AG04450 (cell line): ENCODE measurements around the gene SH2D3A. TPM values are rescaled to one million over a fixed set of nuclear protein-coding genes. Genes with fewer than 3 reads are reported as not detected.

Experiments
- CTCF ChIA-PET: fragments of 300-600, 350-600 bp; formaldehyde crosslinking; extraction: SDS; loops from one replicate; lab custom pipeline; 2022; ENCODE audit warnings: antibody characterized with exemption, inconsistent platforms; lab: Charles Lee
- POLR2A ChIA-PET: fragments of 350-600 bp; formaldehyde crosslinking; extraction: SDS; loops from one replicate; lab custom pipeline; 2021; ENCODE audit warnings: antibody characterized with exemption, inconsistent platforms; lab: Yijun Ruan, JAX
- DNase-seq: peaks from one replicate; pipeline ENCODE4 v3.0.0-alpha.2; 2011; ENCODE audit warnings: low read depth, low spot score
- H3K27ac ChIP-seq: one replicate; pipeline ENCODE4 v1.5.1; 2012; ENCODE audit warnings: low read depth, low read length, control low read depth
- H3K27me3 ChIP-seq: one replicate; pipeline ENCODE4 v1.6.0; 2012; ENCODE audit warnings: low read length; ENCODE audit not compliant: control insufficient read depth, insufficient read depth
- H3K4me3 ChIP-seq: 2 replicates; pipeline ENCODE4 v1.5.1; 2011; ENCODE audit warnings: mild to moderate bottlenecking, low read depth, low read length, control low read depth
- H3K9me3 ChIP-seq: 2 replicates; pipeline ENCODE4 v1.5.1; 2012; ENCODE audit warnings: low read length; ENCODE audit not compliant: control insufficient read depth, insufficient read depth
- polyA plus RNA-seq: library from polyadenylated mRNA; depleted of rRNA; stranded (reverse); fragments of >200 nt; gene quantifications from 2 replicates; pipeline ENCODE4 v1.2.3, GENCODE V29; 2011
- TF ChIP-seq, protein P1 (sequence below): IDR thresholded peaks from 2 replicates; pipeline ENCODE4 v1.5.1; 2011; ENCODE audit warnings: low read depth, low read length, control low read depth, inconsistent platforms

SH2D3A gene
- polyA plus RNA-seq, 1 experiment: not detected

GRCh38 chr19:6721773-6722172 lies 45.5 kb downstream of the SH2D3A start:
- peaks cover 4% of the 10 kb centered on the region for H3K27me3 ChIP-seq
- CTCF ChIA-PET: no interaction called here

DNA sequence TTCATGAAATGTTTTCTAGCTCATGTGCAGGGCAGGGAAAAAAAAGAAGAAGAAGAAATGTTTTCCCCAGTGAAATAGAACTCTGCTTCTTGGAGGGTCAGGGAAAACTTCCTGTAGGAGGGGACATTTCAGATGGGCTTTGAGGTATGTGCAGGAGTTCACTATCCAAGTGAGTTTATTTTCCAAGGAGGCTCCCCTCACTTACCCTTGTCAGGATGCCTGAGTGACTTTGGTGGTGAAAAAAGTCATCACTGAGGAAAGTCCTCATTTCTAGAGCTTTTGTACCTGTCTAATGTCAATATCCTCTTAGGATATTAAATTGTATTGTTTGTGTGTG lies 46.1 kb downstream of the SH2D3A start:
- TF ChIP-seq, protein P1, sequence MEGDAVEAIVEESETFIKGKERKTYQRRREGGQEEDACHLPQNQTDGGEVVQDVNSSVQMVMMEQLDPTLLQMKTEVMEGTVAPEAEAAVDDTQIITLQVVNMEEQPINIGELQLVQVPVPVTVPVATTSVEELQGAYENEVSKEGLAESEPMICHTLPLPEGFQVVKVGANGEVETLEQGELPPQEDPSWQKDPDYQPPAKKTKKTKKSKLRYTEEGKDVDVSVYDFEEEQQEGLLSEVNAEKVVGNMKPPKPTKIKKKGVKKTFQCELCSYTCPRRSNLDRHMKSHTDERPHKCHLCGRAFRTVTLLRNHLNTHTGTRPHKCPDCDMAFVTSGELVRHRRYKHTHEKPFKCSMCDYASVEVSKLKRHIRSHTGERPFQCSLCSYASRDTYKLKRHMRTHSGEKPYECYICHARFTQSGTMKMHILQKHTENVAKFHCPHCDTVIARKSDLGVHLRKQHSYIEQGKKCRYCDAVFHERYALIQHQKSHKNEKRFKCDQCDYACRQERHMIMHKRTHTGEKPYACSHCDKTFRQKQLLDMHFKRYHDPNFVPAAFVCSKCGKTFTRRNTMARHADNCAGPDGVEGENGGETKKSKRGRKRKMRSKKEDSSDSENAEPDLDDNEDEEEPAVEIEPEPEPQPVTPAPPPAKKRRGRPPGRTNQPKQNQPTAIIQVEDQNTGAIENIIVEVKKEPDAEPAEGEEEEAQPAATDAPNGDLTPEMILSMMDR: no peak
- Histone ChIP-seq H3K9me3 (peaks cover 12% of the 10 kb centered on the region; the same call in 1 of the 2 replicates), H3K4me3 (no peak overlapping the region), H3K27ac (no peak overlapping the region), H3K27me3 (peaks cover 4% of the 10 kb centered on the region)
- ChIA-PET CTCF (no interaction called here), POLR2A (interaction anchor here (0.6 kb wide), 1 partner anchor 871 kb away, joined by 3 read pairs; no protein-coding TSS in a partner anchor)
- DNase-seq: no peak

More at GRCh38 chr19:6721773-6722172, 45.5 kb downstream of the SH2D3A start:
- no peak for DNase-seq
- TF ChIP-seq, protein P1: no peak
- Histone ChIP-seq H3K9me3 (peaks cover 12% of the 10 kb centered on the region; the same call in 1 of the 2 replicates), H3K27ac (no peak overlapping the region), H3K4me3 (no peak overlapping the region)
- POLR2A ChIA-PET: no interaction called here

GRCh38 chr19:6720369-6721137 lies 46.7 kb downstream of the SH2D3A start, which contains the start of gene C3:
C3 (minus strand) TSS chr19:6720650; CDS start chr19:6720589, 61 bp downstream.
- TF ChIP-seq, protein P1: no peak
- CTCF ChIA-PET: no interaction called here
- peaks cover 4% of the 10 kb centered on the region for H3K27me3 ChIP-seq
- DNase-seq: no peak
- H3K4me3 ChIP-seq: no peak within 1 kb of the TSS
- H3K9me3 ChIP-seq: peaks cover 12% of the 10 kb centered on the region; the same call in 1 of the 2 replicates
- POLR2A ChIA-PET: interaction anchor here (0.6 kb wide), 1 partner anchor 871 kb away, joined by 3 read pairs; no protein-coding TSS in a partner anchor
- no peak within 1 kb of the TSS for H3K27ac ChIP-seq

GRCh38 chr19:6719992-6720368 lies 47.3 kb downstream of the SH2D3A start:
- ChIA-PET POLR2A (no interaction called here), CTCF (no interaction called here)
- DNase-seq: no peak
- peaks cover 4% of the 10 kb centered on the region for H3K27me3 ChIP-seq
- TF ChIP-seq, protein P1: no peak
- H3K27ac ChIP-seq: no peak overlapping the region
- H3K4me3 ChIP-seq: no peak overlapping the region
- H3K9me3 ChIP-seq: peaks cover 12% of the 10 kb centered on the region; the same call in 1 of the 2 replicates

GRCh38 chr19:6719540-6719861 lies 47.7 kb downstream of the SH2D3A start:
- POLR2A ChIA-PET: no interaction called here

More at GRCh38 chr19:6719540-6719861, 47.7 kb downstream of the SH2D3A start:
- peaks cover 4% of the 10 kb centered on the region for H3K27me3 ChIP-seq
- H3K9me3 ChIP-seq: peaks cover 12% of the 10 kb centered on the region; the same call in 1 of the 2 replicates
- no peak overlapping the region for H3K27ac ChIP-seq
- CTCF ChIA-PET: no interaction called here
- no peak for DNase-seq
- H3K4me3 ChIP-seq: no peak overlapping the region
- TF ChIP-seq, protein P1: no peak
